Ishikawa (cell line): ENCODE measurements around the gene BBOF1.

ENCODE experiments used
- CEBPB ChIP-seq: IDR thresholded peaks from 2 replicates; pipeline ENCODE4 v1.6.1; 2012
- EP300 ChIP-seq: IDR thresholded peaks from 2 replicates; pipeline ENCODE4 v1.6.1; 2012; ENCODE audit warnings: borderline replicate concordance
- NFIC ChIP-seq: IDR thresholded peaks from 2 replicates; pipeline ENCODE4 v1.6.1; 2012
- TAF1 ChIP-seq: IDR thresholded peaks from 2 replicates; pipeline ENCODE4 v1.6.1; 2012; ENCODE audit warnings: low read depth, mild to moderate bottlenecking
- TCF12 ChIP-seq: IDR thresholded peaks from 2 replicates; pipeline ENCODE4 v1.6.1; 2012; ENCODE audit warnings: low read depth
- TEAD4 ChIP-seq: IDR thresholded peaks from 2 replicates; pipeline ENCODE4 v1.6.1; 2012
- YY1 ChIP-seq: IDR thresholded peaks from 2 replicates; pipeline ENCODE4 v1.6.1; 2012; ENCODE audit warnings: low read depth
- TF ChIP-seq, protein P1 (sequence below): IDR thresholded peaks from 2 replicates; pipeline ENCODE4 v1.6.1; 2012
- TF ChIP-seq, protein P2 (sequence below): IDR thresholded peaks from 2 replicates; pipeline ENCODE4 v1.6.1; 2012
- TF ChIP-seq, protein P3 (sequence below): IDR thresholded peaks from 2 replicates; pipeline ENCODE4 v1.6.1; 2012; ENCODE audit warnings: low read depth, mild to moderate bottlenecking

DNA sequence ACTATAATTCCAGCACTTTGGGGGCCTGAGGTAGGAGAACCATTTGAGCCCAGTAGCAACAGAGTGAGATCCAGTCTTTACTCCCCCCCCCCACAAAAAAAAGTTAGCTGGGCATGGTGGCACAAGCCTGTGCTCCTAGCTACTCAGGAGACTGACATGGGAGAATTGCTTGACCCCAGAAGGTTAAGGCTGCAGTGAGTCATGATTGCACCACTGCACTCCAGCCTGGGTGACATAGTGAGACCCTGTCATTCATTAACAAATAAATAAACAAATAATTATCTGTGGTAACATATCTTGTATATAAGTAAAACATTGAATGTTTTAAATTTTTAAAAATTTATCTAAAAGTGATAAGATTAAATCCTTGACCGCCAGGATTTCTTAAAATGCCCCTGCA, 4.8 kb upstream of the BBOF1 start:
- TF ChIP-seq CEBPB = no peak
- no peak for TF ChIP-seq NFIC
- no peak for TF ChIP-seq TEAD4
- TF ChIP-seq, protein P1, sequence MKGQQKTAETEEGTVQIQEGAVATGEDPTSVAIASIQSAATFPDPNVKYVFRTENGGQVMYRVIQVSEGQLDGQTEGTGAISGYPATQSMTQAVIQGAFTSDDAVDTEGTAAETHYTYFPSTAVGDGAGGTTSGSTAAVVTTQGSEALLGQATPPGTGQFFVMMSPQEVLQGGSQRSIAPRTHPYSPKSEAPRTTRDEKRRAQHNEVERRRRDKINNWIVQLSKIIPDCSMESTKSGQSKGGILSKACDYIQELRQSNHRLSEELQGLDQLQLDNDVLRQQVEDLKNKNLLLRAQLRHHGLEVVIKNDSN = no peak
- TF ChIP-seq, protein P2, sequence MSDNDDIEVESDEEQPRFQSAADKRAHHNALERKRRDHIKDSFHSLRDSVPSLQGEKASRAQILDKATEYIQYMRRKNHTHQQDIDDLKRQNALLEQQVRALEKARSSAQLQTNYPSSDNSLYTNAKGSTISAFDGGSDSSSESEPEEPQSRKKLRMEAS = no peak
- TF ChIP-seq TCF12 = no peak
- no peak for TF ChIP-seq TAF1
- TF ChIP-seq YY1 = no peak
- TF ChIP-seq EP300 = no peak
- TF ChIP-seq, protein P3, sequence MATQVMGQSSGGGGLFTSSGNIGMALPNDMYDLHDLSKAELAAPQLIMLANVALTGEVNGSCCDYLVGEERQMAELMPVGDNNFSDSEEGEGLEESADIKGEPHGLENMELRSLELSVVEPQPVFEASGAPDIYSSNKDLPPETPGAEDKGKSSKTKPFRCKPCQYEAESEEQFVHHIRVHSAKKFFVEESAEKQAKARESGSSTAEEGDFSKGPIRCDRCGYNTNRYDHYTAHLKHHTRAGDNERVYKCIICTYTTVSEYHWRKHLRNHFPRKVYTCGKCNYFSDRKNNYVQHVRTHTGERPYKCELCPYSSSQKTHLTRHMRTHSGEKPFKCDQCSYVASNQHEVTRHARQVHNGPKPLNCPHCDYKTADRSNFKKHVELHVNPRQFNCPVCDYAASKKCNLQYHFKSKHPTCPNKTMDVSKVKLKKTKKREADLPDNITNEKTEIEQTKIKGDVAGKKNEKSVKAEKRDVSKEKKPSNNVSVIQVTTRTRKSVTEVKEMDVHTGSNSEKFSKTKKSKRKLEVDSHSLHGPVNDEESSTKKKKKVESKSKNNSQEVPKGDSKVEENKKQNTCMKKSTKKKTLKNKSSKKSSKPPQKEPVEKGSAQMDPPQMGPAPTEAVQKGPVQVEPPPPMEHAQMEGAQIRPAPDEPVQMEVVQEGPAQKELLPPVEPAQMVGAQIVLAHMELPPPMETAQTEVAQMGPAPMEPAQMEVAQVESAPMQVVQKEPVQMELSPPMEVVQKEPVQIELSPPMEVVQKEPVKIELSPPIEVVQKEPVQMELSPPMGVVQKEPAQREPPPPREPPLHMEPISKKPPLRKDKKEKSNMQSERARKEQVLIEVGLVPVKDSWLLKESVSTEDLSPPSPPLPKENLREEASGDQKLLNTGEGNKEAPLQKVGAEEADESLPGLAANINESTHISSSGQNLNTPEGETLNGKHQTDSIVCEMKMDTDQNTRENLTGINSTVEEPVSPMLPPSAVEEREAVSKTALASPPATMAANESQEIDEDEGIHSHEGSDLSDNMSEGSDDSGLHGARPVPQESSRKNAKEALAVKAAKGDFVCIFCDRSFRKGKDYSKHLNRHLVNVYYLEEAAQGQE = no peak
